HG03139 (cell line): ENCODE results near the gene ISM1.

Experiments
- ATAC-seq: cut with Tn5 transposase; IDR thresholded peaks from one replicate; pipeline ENCODE4 v1.9.1; 2021; ENCODE audit not compliant: unreplicated experiment

ISM1 gene

DNA sequence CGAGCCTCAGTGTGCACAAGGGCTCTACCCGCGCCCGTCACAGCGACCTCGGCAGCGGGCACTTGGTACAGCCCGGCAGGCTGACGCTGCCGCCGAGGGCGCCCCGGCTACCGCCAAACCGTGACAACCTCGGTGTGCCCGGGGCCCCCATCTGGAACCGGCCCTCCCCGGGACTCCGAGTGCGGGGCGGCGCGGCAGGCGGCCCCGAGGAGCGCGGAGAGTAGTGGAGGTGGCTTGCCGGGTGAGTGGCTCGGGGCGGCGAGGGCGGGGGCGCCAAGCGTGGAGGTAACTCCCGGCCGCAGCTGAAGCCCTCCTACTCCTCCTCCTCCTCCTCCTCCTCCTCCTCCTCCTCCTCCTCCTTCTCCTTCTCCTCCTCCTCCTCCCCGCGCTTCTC, at the start of gene ISM1:
Gene ISM1 (plus strand): TSS at position 371 of the 394 bp plus-strand sequence. CDS start 503 bp downstream, outside the sequence.
- peak; percentile 10 for ATAC-seq

DNA sequence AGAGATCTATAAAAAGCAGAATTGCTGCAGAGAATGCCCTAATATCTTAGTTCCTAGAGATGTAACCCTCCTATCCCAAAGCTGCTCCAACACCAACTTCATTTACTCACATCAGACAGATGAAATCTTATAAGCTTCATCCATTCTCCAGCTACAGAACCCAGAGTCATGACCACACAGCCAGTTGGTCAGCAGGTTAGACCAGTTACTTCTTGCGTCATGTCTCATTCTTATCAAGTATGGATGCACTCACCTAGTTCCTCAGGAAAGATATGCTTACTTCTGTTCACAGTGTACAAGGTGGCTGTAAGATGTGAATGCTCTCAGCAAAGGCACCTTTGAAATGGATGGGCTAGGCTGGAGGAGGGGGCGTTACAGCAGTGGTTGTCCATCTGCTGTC, 47.9 kb upstream of the ISM1 start:
- no peak for ATAC-seq

DNA sequence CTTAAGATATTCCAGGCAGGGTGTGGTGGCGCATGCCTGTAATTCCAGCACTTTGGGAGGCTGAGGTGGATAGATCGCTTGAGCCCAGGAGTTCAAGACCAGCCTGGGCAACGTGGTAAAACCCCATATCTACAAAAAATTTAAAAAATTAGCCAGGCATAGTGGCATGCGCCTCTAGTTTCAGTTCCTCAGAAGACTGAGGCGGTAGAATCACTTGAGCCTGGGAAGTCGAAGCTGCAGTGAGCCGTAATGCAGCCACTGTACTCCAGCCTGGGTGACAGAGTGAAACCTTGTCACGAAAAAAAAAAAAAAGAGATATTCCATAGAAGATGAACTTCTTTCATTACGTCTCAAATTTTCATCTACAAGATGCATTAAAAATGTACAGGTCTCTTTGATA, 46.7 kb upstream of the ISM1 start:
- ATAC-seq, result no peak

DNA sequence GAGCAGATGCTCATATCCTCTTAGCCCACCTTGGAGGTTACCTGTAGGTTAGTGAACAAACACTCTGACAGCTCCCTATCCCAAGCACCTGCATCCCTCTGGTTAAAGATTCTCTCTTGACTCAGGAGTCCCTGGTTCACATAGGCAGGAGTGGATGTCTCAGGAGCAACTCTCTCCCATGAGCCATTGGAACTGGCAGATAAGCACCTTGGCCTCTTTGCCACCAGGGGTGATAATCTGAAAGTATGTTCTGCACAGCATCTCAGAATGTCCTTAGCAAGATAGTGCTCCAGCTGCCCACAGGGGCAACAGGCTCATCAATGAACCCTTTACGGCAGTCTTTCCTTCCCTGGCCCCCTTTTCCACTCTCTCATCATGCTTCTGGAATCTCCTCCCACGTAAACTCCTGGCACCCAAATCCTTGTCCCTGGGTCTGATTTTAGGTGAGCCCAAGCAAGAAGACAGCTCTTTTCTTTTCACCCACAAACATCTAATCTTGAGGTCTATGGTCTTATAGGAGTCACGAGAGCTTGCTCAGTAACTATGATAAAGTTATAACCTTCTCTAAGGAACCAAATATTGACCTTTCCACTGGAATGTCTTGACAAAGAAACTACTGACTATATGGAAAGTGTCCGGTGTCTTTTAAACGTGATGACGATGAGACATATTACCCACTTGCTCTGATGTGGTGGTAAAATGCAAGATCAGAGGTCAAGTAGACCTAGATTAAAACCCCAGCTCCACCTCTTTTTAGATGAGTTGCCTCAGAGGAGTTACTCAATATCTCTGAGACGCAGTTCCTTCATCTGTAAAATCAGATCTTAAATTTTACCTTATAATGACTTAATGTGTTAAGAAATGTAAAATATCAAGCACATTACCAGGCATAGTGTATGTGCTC, 39.8 kb upstream of the ISM1 start:
- ATAC-seq, result no peak

DNA sequence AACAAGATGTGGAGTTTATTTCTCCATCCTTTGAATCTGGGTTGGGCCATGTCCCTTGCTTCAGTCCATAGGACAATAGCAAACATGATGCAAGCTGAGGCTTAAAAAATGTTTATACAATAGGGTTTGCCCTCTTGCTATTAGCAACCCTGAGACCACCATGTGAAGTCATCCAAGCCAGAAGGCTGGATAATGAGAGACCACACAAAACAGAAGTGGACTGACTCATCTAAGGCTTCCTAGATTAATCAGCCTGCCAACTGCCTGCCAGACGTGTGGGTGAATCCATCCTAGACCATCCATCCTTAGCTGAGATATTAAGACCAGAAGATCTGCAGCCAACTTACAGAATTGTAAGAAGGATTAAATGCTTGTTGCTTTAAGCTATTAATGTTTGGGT, 38.1 kb upstream of the ISM1 start:
- ATAC-seq, result no peak

DNA sequence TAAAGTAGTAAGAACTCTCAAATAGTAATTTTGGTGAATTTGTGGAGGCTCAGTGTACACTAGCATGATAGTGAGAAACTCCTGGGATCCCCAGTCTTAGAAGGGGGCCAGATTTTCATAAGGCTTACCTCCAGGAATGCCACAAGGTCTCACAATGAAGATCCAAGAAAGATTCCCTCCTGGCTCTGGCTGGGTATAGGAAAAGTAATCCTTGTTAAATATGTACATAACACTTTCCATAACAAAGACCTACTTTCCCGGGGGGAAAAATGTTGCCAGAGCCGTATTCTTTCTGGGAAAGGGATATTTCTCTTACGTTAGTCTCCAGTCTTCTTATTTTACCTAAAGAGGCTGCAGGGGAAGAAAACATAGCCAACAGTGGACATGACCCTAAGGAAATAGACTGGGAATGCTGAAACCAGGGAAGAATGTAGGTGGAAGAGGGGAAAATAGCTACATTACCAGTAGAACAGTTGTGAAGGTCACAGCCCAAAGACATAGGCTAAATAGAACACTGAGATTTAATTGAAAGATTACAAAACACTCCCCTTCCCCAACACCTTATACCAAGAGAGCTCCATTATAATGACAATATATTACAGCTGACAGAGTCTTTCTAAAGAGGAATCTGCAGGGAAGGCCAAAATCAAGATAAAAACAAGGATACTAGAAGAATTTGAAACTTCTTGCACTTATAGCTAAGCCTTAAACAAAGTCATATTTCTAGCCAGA, 34.9 kb upstream of the ISM1 start:
- ATAC-seq, result no peak

DNA sequence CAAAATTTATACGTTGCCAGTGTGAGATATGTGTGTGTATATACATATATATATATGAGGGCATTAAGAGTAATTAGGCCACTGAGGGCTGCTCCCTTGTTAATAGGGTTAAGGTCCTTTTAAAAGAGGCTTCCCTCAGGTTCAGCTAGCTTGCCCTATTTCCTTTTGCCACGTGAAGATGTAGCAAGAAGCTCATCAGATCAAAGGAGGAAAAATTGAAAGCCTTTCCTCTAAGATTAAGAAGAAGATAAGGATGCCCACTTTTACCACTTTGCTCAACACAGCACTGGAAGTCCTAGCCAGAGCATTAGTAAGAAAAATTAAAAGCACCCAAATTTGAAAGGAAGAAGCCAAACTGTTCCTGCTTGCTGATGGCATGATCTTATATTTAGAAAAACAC, 33.2 kb upstream of the ISM1 start:
- ATAC-seq, result no peak

DNA sequence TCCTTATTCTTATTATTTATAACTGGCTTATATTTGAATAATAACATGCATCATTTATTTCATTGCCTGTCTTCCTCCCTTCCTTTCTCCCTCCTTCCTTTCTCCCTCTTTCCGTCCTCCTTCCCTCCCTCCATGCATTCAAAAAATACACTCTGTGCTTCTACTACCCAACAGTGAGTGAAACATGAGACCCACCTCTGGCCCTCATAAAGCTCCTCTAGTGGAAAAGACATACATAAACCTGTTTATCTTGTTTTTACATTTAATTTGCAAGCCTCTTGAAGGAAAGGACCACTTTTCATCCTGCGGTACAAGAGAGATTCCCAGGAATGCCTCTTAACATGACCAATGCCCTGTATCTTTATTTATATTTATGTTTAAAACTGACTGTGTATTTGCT, 21.8 kb upstream of the ISM1 start:
- no peak for ATAC-seq

DNA sequence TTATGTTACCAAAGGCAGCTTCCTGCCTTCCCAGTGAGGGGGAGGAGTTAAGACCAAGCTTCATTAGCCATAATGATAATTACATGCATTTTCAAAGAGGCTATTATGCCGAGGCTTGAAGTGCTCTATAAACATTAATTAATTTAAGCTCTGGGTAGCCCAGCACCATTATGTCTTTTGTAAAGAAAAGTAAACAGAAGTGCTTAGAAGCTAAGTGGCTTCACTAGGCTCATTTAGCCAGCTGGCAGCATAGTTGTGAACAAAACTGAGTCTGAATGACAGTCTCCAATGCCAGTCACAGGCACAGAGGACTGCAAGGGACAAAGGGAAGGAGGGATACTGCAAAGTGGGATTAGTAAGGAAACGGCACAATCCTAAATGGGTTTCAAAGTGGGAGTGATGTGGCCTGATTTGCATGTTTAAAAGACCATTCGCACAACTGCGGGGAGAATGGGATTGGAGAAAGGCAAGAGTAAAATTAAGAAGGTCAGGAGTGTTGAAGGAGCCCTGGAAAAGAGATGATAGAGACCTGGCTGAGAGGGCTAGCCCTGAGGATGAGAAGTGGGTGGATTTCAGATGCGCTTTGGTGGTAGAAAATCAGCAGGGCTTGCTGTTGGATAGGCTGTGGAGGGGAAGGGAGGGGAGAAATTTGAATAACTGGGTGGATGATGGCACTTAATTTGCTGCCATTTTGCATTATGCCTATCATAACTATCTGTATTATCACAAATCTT, 20.1 kb upstream of the ISM1 start:
- no peak for ATAC-seq

DNA sequence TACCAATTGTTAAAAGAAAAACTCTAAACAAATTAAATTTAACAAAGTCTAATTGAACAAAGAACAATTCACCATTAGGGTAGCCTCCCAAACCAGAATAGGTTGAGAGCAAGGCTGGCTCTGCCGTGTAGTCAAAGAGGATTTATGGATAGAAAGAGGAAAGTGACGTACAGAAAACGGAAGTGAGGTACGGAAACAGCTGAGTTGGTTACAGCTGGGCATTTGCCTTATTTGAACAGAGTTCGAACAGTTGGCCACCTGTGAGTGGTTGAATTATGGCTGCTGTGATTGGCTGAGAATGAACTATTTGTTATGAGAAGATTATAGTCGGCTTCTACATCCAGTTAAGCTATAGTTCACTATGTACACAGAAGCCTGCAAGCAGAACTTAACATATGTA, 18.5 kb upstream of the ISM1 start:
- ATAC-seq, result no peak

DNA sequence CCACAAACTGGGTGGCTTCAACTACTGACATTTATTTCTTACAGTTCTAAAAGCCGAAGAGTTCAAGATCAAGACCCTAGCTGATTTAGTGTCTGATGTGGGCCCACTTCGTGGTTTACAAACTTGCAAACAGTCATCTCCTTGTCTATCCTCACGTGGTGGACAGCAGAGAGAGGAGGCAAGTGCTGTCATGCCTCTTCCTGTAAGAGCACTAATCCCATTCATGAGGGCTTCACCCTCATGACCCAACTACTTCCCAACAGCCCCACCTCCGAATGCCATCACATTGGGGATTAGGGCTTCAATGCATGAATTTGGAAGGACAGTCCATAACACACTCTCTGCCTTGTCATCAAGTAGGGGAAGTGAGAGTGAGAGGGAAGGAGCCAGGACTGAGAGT, 15.6 kb upstream of the ISM1 start:
- no peak for ATAC-seq

DNA sequence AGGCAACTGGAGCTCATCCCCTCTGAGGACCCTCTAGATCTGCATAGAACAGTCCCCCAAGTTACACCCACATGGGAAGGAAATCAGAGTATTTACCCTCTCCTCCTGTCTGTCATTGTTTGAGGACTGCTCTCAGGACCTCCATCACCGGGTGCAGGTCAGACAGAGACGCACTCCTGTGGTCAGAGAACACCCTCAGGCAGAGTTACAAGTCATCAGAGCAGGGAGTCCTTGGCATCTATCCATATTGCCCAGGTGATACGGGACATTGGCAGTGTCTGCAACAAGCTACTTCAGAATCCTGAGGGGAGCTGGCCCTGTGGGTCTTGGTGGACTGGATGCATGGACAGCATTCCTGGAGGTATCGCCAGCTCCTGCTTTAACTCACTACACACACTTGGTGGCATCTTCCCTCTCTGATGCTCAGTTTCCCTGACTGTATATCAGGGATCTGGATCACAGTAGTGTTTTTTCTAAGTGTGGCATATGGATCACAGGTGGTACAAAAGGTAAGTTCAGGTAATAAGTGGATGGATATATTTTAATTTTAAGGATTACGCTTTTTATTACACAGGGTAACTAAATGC, 15.1 kb upstream of the ISM1 start:
- no peak for ATAC-seq

DNA sequence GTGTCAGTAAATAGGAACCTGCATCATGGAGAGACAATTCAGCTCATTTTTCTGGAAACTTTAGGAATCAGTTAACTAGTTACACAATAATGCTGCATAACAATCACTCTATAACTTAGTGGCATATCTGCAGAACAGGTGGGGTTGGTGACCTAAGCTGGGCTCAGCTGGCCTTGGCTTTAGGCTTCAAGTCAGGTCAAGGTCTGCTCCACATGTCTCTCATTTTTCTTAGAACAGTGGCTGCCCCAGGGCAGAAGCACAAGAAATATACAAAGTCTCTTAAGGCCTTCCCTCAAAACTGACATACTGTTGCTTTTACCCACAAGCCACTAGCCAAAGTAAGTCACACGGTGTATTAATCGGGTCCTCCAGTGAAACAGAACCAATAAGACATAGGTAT, 14.1 kb upstream of the ISM1 start:
- no peak for ATAC-seq

DNA sequence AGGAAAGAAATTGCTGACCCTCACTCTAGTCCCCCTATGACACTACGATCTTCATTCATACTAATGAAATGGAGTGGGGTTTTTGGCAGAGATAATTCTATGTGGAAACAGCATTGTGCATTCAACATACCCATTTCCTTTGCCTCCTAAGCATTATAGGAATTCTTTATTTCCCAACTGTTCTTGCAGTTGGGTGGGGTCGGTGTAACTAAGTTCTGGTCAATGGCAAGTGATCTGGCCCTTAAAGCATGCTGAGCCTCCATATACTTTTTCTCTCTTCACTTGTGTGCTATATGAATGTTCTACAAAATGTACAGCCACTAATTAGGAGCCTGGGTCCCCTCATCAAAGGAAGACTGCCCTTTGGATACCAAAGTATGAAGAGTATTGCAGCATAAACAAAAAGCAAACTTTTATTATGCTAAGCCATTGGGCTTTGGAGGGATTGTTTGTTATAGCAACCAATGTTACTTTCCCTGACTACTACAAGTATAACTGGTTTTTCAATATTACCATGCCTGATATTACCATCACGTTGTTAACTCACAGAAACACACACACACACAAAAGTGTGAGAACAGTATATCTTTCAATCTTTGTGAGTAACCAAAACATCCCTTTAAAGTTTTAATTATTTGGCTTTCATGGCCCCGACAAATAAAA, 9.0 kb upstream of the ISM1 start:
- no peak for ATAC-seq

DNA sequence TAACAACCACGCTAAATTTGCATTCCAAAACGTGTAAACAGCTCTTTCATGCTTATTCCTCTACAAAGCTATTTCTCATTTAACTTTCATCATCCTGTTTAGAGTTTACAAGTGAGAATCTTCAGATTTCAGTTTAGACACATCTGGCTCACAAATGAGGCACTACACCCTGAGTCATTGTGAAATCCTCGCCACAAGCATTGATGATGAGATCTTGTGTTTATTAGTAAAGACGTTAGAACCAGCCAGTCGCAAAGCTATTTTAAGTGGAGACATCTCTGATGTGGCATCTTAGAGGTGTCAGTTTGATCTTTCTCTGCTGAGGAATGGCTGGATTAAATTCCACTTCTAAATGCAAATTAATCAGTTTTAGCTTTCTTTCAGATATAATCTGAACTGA, 8.3 kb upstream of the ISM1 start:
- no peak for ATAC-seq

DNA sequence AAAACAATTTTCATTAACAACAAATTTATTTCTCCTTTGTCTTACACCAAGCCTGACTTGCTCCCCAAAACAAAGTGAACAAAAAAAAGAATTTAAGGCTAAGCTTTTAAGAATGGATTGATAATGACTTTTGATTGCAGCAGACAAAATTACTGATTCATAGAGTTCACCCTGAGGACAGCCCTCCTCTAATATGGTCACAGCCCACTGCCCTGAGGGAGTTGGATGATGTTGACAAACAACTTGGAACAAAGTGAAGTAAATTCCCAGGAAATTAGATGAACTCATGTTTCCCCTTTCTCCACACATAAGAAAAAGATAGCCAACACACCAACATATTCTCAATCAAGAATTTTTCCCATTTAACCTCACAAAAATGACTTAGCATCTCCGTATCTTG, 7.7 kb upstream of the ISM1 start:
- ATAC-seq, result no peak

DNA sequence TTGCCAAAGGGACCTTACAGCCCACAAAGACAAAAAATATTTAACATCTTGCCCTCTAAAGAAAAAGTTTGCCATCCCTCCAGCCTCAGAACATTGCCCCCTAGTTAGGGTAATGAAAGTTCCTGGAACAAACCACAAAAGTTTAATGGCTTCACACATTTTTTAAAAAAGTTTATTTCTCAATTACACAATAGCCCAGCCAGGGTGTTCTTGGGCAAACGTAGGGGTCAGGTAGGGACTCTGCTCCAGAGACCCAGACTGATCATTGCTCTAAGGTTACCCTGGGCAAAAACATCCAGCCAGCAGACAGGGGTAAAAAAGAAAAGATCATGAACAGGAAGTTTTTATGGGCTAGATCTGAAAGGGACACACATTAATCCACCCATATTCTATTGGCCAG, 4.5 kb upstream of the ISM1 start:
- no peak for ATAC-seq

DNA sequence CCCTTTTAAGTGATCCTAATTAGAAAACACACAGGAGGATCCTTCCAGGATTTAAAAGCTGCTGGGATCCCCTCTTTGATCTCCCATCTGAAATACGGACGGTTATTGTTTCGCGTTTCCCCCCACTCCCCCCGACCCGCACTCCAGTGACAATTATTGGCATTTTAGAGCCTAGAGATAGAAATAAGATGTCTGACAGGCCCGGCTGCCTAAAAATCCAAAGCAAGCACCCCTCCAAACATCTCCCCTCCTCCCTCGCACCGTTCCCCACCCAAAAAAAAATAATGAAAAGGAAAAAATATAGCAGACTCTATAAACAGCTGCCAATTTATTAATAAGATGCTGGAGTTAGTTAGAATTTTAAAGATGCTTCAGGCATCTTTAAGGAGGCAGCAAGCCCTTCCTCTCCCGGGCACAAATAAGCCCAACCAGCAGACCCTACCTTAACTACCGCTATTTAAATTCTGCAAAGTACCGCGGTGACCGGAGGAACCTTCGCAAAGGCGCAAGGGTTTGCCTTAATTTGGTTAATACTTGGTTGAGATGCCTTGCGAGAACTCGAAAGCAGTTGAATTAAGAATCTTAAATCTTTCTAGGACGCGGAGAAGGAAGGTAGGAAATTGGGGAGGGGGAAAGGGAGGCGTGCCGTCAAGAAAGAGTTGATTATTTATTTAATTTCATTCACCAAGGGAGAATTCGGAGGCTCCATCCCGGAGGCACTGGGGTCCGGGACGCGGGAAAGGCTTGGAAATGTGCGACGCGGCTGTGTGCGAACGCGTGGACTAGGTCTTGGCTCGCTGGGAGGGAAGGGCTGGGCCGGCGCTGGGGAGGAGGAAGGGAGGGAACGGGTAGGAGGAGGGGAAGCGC, 1.5 kb upstream of the ISM1 start:
- ATAC-seq, result no peak

DNA sequence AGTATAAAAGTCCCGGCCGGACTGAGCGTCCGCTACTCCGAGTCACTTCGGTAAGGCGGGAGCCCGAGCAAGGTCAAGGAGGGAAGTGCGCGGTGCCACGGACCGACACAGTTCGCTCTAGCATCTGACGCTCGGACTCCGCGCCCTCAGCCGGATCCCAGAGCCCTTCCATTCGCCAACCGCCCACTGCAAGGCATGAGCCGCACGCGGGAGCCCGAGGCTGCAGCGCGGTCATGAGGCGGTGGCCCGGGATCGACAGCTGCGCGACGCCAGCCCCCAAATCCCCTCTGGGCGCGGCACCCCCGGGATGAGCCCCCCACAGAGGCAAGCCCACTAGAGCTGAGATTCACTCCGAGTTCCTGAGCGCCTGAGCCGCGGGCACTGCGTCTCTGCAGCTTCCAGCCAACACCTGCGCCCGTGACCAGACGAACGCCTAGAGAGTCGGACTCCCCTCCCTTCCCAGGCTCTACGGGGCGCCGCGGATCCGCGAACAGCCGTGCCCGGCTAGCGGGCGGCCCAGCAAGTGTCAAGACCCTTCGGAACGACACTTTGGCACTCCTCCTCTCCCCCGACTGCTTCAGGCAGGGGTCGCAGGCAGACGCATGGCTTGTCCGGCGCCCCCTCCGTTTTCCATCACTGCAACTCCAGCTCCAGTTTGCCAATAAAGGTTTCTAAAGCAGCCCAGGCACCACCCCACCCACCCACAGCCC, 725 bp upstream of the ISM1 start:
- ATAC-seq, result no peak
